Kidney epithelial cell (primary cell): Measurements from ENCODE around the gene INCENP. TPM values are rescaled to one million over a fixed set of nuclear protein-coding genes. Genes with fewer than 3 reads are reported as not detected.

ENCODE experiments used
- DNase-seq: peaks from one replicate; pipeline ENCODE4 v3.0.0-alpha.2; 2010; ENCODE audit warnings: low read depth
- H3K27me3 ChIP-seq: 2 replicates; pipeline ENCODE4 v1.6.0; 2011; ENCODE audit warnings: low read length; ENCODE audit not compliant: control insufficient read depth, insufficient read depth
- H3K36me3 ChIP-seq: 2 replicates; pipeline ENCODE4 v1.5.1; 2011; ENCODE audit warnings: low read length; ENCODE audit not compliant: control insufficient read depth, insufficient read depth
- H3K4me3 ChIP-seq: 2 replicates; pipeline ENCODE4 v1.5.1; 2011; ENCODE audit warnings: low read depth, mild to moderate bottlenecking, control low read depth, low read length
- total RNA-seq: library from RNA; depleted of rRNA; stranded (reverse); fragments of >200 nt; gene quantifications from 2 replicates; pipeline ENCODE4 v1.2.3, GENCODE V29; 2015
- TF ChIP-seq, protein P1 (sequence below): IDR thresholded peaks from 2 replicates; pipeline ENCODE4 v1.5.1; 2011; ENCODE audit warnings: mild to moderate bottlenecking, moderate library complexity, low read length, control low read depth, inconsistent platforms; ENCODE audit not compliant: insufficient read depth, poor library complexity, severe bottlenecking

INCENP gene
- total RNA-seq, 1 donor from 2014 or later: 18.8 TPM

DNA sequence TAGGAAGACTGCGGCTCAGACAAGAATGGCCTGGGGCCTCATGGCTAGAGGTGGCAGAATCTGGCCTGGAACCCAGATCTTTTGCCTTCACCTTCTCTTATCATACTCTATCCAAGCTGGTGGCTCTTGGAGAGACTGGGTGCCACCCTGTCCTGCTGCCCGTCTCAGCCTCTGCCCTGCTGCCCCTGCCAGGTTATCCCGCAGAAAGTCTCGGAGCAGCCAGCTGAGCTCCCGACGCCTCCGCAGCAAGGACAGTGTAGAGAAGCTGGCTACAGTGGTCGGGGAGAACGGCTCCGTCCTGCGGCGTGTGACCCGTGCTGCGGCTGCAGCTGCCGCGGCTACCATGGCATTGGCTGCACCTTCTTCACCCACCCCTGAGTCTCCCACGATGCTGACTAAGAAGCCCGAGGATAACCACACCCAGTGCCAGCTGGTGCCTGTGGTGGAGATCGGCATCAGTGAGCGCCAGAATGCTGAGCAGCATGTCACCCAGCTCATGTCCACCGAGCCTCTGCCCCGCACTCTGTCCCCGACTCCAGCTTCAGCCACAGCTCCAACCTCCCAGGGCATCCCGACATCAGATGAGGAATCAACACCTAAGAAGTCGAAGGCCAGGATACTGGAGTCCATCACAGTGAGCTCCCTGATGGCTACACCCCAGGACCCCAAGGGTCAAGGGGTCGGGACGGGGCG lies 5.9 kb downstream of the INCENP start:
- H3K4me3 ChIP-seq: no peak overlapping the region
- H3K36me3 ChIP-seq: no peaks in the 10 kb centered on the region
- TF ChIP-seq, protein P1, sequence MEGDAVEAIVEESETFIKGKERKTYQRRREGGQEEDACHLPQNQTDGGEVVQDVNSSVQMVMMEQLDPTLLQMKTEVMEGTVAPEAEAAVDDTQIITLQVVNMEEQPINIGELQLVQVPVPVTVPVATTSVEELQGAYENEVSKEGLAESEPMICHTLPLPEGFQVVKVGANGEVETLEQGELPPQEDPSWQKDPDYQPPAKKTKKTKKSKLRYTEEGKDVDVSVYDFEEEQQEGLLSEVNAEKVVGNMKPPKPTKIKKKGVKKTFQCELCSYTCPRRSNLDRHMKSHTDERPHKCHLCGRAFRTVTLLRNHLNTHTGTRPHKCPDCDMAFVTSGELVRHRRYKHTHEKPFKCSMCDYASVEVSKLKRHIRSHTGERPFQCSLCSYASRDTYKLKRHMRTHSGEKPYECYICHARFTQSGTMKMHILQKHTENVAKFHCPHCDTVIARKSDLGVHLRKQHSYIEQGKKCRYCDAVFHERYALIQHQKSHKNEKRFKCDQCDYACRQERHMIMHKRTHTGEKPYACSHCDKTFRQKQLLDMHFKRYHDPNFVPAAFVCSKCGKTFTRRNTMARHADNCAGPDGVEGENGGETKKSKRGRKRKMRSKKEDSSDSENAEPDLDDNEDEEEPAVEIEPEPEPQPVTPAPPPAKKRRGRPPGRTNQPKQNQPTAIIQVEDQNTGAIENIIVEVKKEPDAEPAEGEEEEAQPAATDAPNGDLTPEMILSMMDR: no peak
- no peak for DNase-seq
- no peaks in the 10 kb centered on the region for H3K27me3 ChIP-seq

DNA sequence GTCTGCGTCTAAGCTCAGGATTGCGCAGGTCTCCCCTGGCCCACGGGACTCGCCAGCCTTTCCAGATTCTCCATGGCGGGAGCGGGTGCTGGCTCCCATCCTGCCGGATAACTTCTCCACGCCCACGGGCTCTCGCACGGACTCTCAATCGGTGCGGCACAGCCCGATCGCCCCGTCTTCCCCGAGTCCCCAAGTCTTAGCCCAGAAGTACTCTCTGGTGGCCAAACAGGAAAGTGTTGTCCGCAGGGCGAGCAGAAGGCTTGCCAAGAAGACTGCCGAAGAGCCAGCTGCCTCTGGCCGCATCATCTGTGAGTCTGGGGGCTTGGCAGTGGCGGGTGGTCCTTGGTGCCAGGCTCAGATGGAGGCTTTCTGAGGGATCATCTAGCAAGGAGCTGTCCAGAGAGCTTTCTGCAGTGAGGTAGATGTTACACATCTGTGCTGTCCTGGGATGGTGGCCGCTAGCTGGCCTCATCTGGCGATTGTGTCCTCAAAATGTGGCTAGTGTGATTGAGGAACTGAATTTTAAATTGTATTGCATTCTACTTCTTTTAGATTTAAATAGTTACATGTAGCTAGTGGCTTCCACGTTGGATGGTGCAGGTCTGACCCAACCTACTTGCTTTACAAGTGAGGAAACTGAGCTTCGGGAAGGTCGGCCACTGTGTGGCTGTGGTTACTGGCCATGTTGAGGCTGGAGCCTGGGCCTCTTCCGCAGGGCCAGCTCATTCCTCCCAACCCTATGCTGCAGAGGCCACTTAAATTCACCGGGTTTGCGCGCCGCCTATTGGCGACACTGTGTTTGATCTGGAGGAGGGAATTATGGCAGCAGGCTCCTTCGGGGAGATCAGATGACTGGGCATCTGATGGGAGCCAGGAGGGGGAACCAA lies 6.7 kb downstream of the INCENP start:
- TF ChIP-seq, protein P1: no peak
- DNase-seq: no peak
- no peaks in the 10 kb centered on the region for H3K27me3 ChIP-seq
- H3K4me3 ChIP-seq: no peak overlapping the region
- H3K36me3 ChIP-seq: no peaks in the 10 kb centered on the region

DNA sequence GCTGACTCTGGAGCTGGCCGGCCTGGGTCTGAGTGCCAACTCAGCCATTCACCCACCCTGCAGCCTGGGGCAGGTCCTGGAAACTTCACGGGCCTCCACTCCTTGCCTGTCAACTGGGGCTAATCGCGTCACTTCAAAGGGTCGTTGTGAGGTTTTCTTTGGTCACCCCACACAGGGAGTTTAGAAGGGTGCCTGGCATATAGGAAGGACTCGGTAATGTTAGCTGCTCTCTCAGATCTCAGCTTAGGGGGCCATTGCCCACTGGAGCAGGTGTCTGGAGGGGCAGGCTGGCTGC lies 7.3 kb downstream of the INCENP start:
- no peak overlapping the region for H3K4me3 ChIP-seq
- H3K36me3 ChIP-seq: no peaks in the 10 kb centered on the region
- TF ChIP-seq, protein P1: no peak
- no peaks in the 10 kb centered on the region for H3K27me3 ChIP-seq
- DNase-seq: no peak

DNA sequence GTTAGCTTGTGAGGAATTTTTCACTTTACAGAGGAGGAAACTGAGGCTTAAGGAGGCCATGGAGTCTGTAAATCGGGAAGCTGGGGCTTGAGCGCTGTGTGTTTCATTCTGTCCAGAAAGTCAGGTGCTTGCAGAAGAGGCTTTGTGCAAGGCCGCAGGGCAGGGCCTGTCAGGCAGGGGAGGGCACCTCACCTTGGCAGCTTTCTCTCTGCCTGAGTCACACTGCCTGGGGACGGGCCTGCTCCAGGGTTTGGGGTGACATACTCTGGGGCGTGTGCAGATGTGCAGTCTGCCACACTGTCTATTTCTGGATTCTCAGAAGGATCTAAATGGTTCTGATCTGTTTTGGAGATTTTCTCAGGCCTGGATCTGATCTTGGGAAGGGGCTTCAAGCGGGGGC lies 8.4 kb downstream of the INCENP start:
- no peaks in the 10 kb centered on the region for H3K36me3 ChIP-seq
- DNase-seq: no peak
- H3K4me3 ChIP-seq: no peak overlapping the region
- no peaks in the 10 kb centered on the region for H3K27me3 ChIP-seq
- TF ChIP-seq, protein P1: no peak

DNA sequence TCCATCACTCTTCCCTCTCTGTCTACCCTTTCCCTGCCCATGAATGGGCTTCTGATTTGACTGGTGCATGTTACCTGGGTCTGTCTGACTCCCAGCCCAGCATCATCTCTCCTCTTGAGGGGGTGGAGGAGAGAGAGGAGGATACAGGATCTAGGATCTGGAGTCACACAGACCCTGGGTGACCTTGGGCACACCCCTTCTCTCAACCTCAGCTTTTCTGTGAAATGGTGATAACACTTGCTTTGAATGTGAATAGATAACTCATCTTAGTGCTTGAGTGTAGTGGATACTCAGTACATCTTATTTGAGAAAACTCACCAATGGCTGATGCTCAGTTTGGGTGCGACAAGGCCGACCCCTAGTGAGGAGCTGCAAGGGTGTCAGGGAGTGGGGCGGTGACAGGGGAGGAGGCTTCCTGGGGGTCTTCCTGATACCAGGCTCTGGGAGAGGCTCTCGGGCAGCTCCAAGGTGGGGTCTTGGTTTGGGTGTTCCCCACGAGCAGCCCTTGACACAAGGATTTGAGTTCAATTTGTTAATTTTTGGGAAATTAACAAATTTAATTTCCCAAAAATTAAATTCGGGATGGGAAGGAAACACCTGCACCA lies 9.0 kb downstream of the INCENP start:
- no peak for DNase-seq
- Histone ChIP-seq H3K36me3 (no peaks in the 10 kb centered on the region), H3K4me3 (no peak overlapping the region), H3K27me3 (no peaks in the 10 kb centered on the region)
- TF ChIP-seq, protein P1: no peak
